Stimulated activated CD8-positive, alpha-beta memory T cell treated with anti-CD3 and anti-CD28 coated beads, Interleukin-4, amount 100 ng/mL, for 4 hours (primary cell): ENCODE measurements around the gene STX16.
"Not testable (repeated sequence)": the region's sequence is repeated elsewhere in the genome, so short reads cannot be mapped to it uniquely, and the experiment has no call there.

Experiments used
- DNase-seq, 2 donors: peaks; one replicate each; pipeline ENCODE4 v3.0.0-alpha.2; 2020; ENCODE audit warnings: low read depth in 2 of 2, low spot score in 1 of 2

The STX16 gene

GRCh38 chr20:58721951-58722778, 71.1 kb downstream of the STX16 start:
- no peak for DNase-seq

DNA sequence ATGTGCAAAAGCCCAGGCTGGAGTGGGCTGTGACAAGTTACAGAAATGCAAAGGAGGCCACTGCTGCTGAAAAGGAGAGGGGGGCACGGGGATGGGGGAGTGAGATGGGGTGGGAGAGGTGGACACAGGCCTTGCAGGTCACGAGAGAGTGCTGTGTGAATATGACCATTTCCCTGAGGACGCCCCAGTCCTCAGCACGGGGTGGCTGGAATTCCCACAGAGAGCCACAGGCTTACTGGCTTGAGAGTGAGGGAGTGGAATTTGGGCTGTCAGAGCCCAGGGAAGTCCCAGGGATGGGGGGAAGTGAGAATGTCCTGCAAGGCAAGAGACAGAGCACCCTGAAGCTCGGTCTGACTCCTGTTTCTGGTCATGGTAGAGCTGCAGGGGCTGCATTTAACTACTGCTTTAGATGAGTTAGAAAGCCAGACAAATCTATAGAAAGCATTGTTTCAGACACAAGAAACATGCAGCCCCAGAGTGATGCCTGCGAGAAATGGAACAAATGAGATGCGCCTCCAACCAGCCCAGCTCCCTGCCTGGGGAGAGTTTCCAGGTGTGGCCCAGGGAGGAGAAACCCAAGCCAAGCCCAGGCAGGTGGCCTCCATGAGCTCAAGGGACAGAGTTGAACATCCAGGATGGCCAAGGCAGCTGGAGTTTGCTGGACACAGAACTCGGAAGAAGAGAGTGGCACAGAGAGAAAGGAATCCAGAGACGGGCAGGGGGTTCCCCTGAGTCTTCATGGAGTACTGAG, 72.0 kb downstream of the STX16 start:
- no peak for DNase-seq

GRCh38 chr20:58723628-58723984, 72.5 kb downstream of the STX16 start:
- no peak for DNase-seq

- DNase-seq = not testable (repeated sequence)
Measured at GRCh38 chr20:58726156-58726555, 75.1 kb downstream of the STX16 start.
